KOPT-K1 (cell line): ENCODE measurements around the gene OR51V1.
"Not testable (repeated sequence)": the region's sequence is repeated elsewhere in the genome, so short reads cannot be mapped to it uniquely, and the experiment has no call there.

ENCODE experiments used
- H3K27ac ChIP-seq: fragments of 200-600 bp; sonication (generic); 2 replicates; pipeline ENCODE4 v1.5.1; 2016; ENCODE audit warnings: antibody characterized with exemption, mild to moderate bottlenecking, low read depth, low read length; ENCODE audit not compliant: poor library complexity, severe bottlenecking
- H3K36me3 ChIP-seq: fragments of 200-600 bp; sonication (generic); 2 replicates; pipeline ENCODE4 v1.5.1; 2017; ENCODE audit warnings: antibody characterized with exemption, mild to moderate bottlenecking, low read length, moderate library complexity; ENCODE audit not compliant: insufficient read depth
- H3K9me3 ChIP-seq: fragments of 200-600 bp; sonication (generic); 2 replicates; pipeline ENCODE4 v1.5.1; 2017; ENCODE audit warnings: antibody characterized with exemption, low read length, mild to moderate bottlenecking; ENCODE audit not compliant: insufficient read depth, poor library complexity, severe bottlenecking

The OR51V1 gene, protein sequence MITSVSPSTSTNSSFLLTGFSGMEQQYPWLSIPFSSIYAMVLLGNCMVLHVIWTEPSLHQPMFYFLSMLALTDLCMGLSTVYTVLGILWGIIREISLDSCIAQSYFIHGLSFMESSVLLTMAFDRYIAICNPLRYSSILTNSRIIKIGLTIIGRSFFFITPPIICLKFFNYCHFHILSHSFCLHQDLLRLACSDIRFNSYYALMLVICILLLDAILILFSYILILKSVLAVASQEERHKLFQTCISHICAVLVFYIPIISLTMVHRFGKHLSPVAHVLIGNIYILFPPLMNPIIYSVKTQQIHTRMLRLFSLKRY

DNA sequence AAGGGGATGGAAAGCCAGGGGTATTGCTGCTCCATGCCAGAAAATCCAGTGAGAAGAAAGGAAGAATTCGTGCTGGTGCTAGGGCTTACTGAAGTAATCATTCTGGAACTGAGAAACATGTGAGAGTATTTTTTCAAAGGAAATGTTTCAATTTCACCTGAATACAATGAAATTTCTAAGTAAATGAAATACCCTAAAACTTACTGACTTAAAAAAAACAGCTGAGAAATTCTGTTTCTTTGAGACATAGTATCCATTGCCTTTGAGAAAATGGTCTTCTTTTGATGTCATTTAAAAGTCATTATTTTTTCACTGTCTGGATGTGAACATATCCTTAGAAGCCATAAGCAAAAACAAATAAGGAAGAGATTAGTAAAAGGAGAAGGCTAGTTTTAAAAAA is at the start of gene OR51V1:
Gene OR51V1 (minus strand): TSS at position 101 of the 400 bp plus-strand sequence. CDS start 0 bp downstream, at position 101.
- Histone ChIP-seq H3K36me3 (no peaks in the 10 kb centered on the region), H3K9me3 (no peaks in the 10 kb centered on the region), H3K27ac (no peak within 1 kb of the TSS)

GRCh38 chr11:5249807-5250396 is 49.4 kb upstream of the OR51V1 start, which contains the start of gene HBG1:
Gene HBG1 (minus strand): TSS chr11:5249857. CDS start chr11:5249804, 53 bp downstream.
- H3K36me3 ChIP-seq, H3K9me3 ChIP-seq, H3K27ac ChIP-seq: not testable (repeated sequence)

GRCh38 chr11:5248498-5248897 is 48.0 kb upstream of the OR51V1 start:
- H3K9me3 ChIP-seq, H3K27ac ChIP-seq: not testable (repeated sequence)

GRCh38 chr11:5247472-5248192 is 47.1 kb upstream of the OR51V1 start:
- no peaks in the 10 kb centered on the region for H3K36me3 ChIP-seq
- no peak overlapping the region for H3K27ac ChIP-seq
- no peaks in the 10 kb centered on the region for H3K9me3 ChIP-seq

More at GRCh38 chr11:5248498-5248897, 48.0 kb upstream of the OR51V1 start:
- not testable (repeated sequence) for H3K36me3 ChIP-seq

GRCh38 chr11:5246772-5247471 is 46.4 kb upstream of the OR51V1 start:
- Histone ChIP-seq H3K9me3 (no peaks in the 10 kb centered on the region), H3K27ac (no peak overlapping the region), H3K36me3 (no peaks in the 10 kb centered on the region)

DNA sequence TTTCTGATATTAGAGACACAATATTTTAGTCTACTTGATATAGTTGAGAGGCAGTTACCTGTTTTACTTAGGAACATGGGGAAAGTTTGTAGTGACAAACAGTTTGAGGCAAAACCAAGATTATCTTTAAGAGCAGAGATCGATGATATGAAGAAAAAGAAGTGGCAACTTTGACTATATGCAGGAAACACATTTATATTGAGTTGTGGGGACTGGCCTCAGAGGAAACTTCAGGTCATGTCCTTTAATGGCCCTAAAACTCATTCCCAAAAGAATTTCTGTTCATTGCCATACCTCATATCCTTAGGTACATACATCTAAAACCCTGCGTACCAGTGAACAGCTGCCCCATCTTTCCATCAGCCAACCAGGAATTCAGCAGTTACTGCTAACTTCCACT is 44.7 kb upstream of the OR51V1 start:
- Histone ChIP-seq H3K27ac (no peak overlapping the region), H3K9me3 (no peaks in the 10 kb centered on the region), H3K36me3 (no peaks in the 10 kb centered on the region)

- no peaks in the 10 kb centered on the region for H3K36me3 ChIP-seq
- no peaks in the 10 kb centered on the region for H3K9me3 ChIP-seq
These were observed 43.3 kb upstream of the OR51V1 start for GRCh38 chr11:5243816-5244180.

GRCh38 chr11:5242933-5243815 is 42.7 kb upstream of the OR51V1 start:
- H3K9me3 ChIP-seq = no peaks in the 10 kb centered on the region
- H3K27ac ChIP-seq = no peak overlapping the region
- no peaks in the 10 kb centered on the region for H3K36me3 ChIP-seq

More at GRCh38 chr11:5243816-5244180, 43.3 kb upstream of the OR51V1 start:
- H3K27ac ChIP-seq = no peak overlapping the region

GRCh38 chr11:5242208-5242607 is 41.7 kb upstream of the OR51V1 start:
- no peaks in the 10 kb centered on the region for H3K36me3 ChIP-seq
- H3K27ac ChIP-seq = no peak overlapping the region
- no peaks in the 10 kb centered on the region for H3K9me3 ChIP-seq

- Histone ChIP-seq H3K27ac (no peak overlapping the region), H3K9me3 (no peaks in the 10 kb centered on the region)
These were observed 41.0 kb upstream of the OR51V1 start for GRCh38 chr11:5241458-5241857.

GRCh38 chr11:5240458-5240857 is 40.0 kb upstream of the OR51V1 start:
- Histone ChIP-seq H3K9me3 (no peaks in the 10 kb centered on the region), H3K27ac (no peak overlapping the region), H3K36me3 (no peaks in the 10 kb centered on the region)

More at GRCh38 chr11:5241458-5241857, 41.0 kb upstream of the OR51V1 start:
- H3K36me3 ChIP-seq = no peaks in the 10 kb centered on the region

DNA sequence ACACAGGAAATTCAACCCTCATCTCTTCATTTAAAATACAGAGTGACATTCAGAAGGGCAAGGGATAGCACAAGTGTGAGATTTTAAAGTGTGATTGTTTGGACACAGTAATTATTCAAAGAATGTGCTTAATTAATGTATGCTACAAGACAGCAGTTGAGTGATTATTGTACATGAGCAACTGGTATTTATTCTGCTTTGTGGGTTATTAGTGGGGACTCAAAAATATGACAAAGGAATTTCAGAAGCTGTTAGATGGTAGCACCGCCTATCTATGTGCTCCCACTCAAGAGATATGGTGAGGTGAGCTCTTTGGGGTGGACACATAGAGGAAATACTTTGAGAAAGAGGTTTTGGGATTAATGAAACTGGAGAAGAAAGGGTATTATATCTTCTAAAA is 39.6 kb upstream of the OR51V1 start:
- Histone ChIP-seq H3K9me3 (no peaks in the 10 kb centered on the region), H3K36me3 (no peaks in the 10 kb centered on the region), H3K27ac (no peak overlapping the region)

DNA sequence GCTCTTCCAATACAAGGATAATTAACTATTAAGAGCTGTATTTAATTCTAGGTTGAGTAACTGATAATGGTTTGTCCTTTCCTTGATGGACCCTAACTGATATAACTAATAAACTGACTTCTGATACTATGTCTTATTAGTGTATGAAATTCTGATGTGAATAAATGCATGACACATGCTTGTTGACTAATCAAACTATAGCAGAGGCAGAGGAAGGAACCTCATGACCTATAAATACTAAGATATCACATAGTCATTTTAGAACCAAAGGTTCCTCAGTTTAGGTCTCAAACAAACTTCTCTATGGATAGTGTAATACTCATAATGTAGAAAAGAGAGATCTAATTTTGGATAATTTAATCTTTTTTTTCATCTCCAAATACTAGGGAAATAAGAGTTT is 38.6 kb upstream of the OR51V1 start:
- no peaks in the 10 kb centered on the region for H3K9me3 ChIP-seq
- H3K36me3 ChIP-seq = no peaks in the 10 kb centered on the region
- H3K27ac ChIP-seq = no peak overlapping the region

- H3K36me3 ChIP-seq = no peaks in the 10 kb centered on the region
- no peaks in the 10 kb centered on the region for H3K9me3 ChIP-seq
- H3K27ac ChIP-seq = no peak overlapping the region
These were observed 38.0 kb upstream of the OR51V1 start for GRCh38 chr11:5238486-5238885.
